T-helper 2 cell (primary cell): Measurements from ENCODE around the gene ESCO1.
A peak's percentile ranks its signal among the peaks of the same experiment; 100 is the strongest.

Experiments used
- DNase-seq, 5 experiments: peaks; one replicate each; pipeline versions ENCODE4 v3.0.0 to v3.0.0-alpha.2; 2012 to 2022

ESCO1 gene

GRCh38 chr18:21575656-21576055 lies 24.8 kb downstream of the ESCO1 start:
- DNase-seq: no peak

DNA sequence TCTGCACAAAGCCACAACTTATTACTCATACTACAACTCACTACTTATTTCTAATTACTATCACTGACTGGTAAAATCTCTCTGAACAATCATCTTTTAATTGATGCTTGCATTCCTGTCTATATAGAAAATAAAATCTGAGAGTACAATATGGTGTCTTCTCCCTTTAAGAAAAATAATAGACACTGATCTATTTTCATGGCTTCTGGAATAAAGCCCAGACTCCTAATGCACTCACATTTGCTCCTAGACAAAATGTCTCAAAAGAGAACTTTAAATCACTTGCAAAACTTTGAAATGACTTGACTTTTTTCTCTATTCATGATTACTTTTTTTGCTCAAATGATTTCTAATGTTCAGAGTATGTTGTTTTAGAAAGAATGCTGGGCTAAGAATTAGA lies 28.7 kb downstream of the ESCO1 start:
- no peak for DNase-seq

DNA sequence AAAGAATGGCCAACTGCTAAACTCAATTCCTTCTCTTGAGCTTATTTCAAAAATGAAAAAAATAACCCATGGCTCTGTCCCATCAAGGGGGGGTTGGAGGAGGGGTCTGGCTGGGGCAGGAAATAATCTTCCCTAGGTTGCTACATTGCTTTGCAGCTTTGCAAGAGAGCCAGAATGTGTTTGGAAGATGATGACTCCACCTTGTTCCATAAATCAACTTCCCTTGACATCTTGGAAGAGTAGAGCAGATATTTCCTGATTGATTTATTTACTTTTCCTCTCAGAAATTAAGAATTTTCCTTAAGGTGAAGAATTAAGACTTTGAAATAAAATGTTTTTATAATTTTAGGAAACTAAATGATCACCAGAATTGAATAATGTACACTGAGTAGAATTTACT lies 41.3 kb downstream of the ESCO1 start:
- DNase-seq: no peak

DNA sequence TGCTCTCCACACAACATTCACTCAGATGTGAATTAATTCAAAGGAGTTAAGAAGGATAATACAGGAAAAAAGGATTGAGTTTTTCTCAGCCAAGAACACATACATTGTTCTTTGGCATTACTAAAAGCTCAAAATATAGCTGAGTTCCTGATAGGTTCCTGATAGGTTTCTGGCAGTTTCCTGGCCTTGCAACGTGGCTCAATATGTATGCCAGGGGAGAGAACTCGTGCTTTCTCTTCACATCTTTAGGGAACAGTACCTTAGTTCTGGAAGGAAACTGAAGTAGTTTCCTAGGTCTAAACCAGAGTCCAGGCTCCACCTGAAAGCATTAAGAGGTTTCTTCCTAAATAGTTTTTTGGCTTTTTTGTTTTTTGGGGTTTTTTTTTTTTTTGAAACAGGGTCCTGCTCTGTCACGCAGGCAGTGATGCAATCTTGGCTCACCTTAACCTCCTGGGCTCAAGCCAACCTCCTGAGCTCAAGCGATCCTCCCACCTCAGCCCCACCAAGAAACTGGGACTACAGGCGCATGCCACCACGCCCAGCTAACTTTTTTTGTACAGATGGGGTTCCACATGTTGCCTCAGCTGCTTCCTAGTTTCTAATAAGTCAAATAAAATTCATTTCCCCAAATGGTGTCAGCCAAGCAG lies 42.8 kb downstream of the ESCO1 start:
- DNase-seq: no peak

GRCh38 chr18:21550510-21550970 lies 50.0 kb downstream of the ESCO1 start:
- DNase-seq: no peak

- no peak for DNase-seq
Observed at GRCh38 chr18:21548647-21549046, 51.9 kb downstream of the ESCO1 start.

- DNase-seq: no peak
Observed at GRCh38 chr18:21546423-21546822, 54.1 kb downstream of the ESCO1 start.

GRCh38 chr18:21538230-21538629 lies 62.3 kb downstream of the ESCO1 start:
- DNase-seq: no peak

GRCh38 chr18:21534327-21534726 lies 66.2 kb downstream of the ESCO1 start:
- DNase-seq: no peak

- no peak for DNase-seq
Observed at GRCh38 chr18:21526463-21526862, 74.0 kb downstream of the ESCO1 start.

- no peak for DNase-seq
Observed at GRCh38 chr18:21525916-21526315, 74.6 kb downstream of the ESCO1 start.

GRCh38 chr18:21522530-21522929 lies 78.0 kb downstream of the ESCO1 start:
- no peak for DNase-seq

- no peak for DNase-seq
Observed at GRCh38 chr18:21513741-21514140, 86.8 kb downstream of the ESCO1 start.

- DNase-seq: no peak
Observed at GRCh38 chr18:21513292-21513691, 87.2 kb downstream of the ESCO1 start.

GRCh38 chr18:21509062-21509461 lies 91.4 kb downstream of the ESCO1 start:
- DNase-seq: no peak

DNA sequence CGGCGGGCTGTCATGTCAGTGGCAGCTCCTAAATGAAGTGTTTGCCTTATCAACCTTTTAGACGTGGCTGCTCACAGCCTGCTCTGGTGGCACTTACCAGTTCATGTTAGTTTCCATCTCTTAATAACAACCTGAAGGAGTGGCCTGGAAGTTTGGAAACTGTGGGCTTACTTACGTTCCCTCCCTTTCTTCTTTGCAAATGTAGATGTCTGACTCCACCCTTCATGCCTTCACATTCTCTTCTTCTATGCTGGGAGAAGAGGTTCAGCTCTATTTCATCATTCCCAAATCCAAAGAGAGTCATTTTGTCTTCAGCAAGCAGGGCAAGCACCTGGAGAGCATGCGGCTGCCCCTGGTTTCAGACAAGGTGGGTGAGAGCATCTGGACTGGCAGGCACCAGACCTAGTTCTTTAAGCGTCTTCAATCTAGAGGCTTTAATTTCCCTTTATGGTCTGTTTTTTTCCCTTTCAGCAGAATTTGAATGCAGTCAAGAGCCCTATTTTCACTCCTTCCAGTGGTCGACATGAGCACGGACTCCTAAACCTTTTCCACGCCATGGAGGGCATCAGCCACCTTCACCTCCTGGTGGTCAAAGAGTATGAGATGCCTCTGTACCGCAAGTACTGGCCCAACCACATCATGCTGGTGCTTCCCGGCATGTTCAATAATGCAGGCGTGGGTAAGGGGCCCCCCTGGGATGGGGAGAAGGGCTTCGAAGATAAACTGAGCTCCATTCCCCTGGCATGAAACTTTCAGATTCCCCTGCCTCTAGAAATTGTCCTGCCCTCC lies 92.4 kb downstream of the ESCO1 start:
- no peak for DNase-seq

DNA sequence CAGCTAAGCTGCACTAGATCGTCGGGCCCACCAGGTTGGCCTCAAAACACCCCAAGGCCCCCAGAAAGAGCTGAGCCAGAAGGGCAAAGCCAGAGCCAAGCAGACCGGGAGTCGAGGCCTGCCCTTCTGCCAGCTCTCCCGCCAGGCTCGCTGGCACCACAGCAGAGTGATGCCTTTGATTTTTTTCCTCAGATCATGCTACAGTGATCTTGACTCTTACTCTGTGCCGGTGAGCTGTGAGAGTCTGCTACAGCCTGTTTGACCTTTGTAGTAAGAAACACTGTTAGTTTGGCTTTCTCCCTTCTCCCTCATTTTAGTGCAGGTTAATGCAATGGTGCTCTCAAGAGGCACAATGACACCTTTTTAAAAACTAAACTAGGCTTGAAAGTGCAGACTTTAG lies 97.8 kb downstream of the ESCO1 start:
- no peak for DNase-seq

DNA sequence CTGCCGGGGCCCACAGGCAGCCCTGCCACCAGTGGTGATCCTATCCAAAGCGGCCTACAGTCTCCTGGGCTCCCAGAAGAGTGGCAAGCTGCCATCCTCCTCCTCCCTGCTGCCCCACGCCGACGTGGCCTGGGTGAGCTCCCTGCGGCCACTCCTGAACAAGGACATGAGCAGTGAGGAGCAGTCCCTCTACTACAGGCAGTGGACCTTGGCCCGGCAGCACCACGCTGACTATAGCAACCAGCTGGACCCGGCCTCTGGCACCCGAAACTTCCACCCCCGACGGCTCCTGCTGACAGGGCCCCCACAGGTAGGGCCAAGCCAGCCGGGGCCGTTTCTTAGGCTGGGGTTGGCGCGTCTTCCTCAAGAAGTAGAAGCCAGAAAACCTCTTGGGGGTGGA lies 100.5 kb downstream of the ESCO1 start:
- no peak for DNase-seq

GRCh38 chr18:21496277-21496835 lies 104.1 kb downstream of the ESCO1 start:
- no peak for DNase-seq

DNA sequence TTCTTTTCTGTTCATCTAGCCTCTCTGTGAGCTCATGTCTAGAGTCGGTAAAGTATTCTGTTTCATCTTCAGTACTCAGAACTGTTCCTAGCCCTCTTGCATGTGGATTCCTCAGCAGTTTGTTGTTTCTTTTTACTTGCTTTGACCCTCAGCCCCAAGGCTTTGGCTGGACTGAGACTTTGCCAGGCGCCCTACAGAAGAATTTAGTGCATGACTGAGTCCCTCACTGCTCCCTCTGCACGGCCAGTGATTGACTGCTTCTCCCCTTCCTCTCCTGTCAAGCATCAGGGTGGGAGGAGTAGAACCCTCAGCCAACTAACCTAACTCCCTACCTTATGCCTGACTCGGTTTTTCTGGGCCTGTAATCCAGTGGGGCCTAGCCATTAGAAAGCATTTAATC lies 109.8 kb downstream of the ESCO1 start:
- no peak for DNase-seq

- peak in 1 of 5 experiments; percentile 4 for DNase-seq
Observed at GRCh38 chr18:21489919-21490495, 110.5 kb downstream of the ESCO1 start.

GRCh38 chr18:21489119-21489750 lies 111.3 kb downstream of the ESCO1 start:
- DNase-seq: peak in 1 of 5 experiments; percentile 40

DNA sequence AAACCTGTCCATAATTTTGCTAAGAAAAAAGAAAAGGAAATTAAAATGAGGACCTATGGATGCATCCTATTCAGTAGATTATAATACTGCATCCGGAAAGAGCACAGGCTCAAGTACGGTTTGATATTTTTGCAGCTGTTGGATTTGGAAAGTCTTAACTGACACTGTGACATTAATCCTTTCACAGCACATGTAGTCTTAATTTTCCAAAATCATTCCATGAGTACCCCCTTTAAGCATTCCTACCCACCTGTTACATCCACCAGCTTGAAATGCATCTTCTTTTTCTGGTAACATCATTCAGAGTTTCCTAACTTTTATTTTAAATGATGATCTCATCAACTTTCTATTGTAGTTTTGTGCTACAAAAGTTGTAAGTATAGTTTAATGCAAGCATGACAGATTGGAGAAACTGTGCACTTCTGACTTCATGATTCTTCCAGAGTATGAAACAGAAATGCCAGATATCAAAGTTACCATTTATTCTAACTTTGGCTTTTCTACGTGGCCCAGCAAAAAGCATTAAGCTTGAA lies 113.5 kb downstream of the ESCO1 start:
- DNase-seq: no peak
